IPS DF 4.7 (cell line): Measurements from ENCODE around the gene SLC22A15.
A peak's percentile ranks its signal among the peaks of the same experiment; 100 is the strongest.
"Not testable (repeated sequence)": the region's sequence is repeated elsewhere in the genome, so short reads cannot be mapped to it uniquely, and the experiment has no call there.

Experiments
- DNase-seq: peaks from one replicate; pipeline ENCODE4 v3.0.0-alpha.2; 2013; ENCODE audit warnings: low spot score; ENCODE audit errors: extremely low read depth

SLC22A15 gene

GRCh38 chr1:116031302-116031835 is 55.1 kb downstream of the SLC22A15 start:
- DNase-seq = no peak

- DNase-seq = no peak
Observed at GRCh38 chr1:116033322-116033721, 57.0 kb downstream of the SLC22A15 start.

- peak; percentile 7 for DNase-seq
Observed at GRCh38 chr1:116036255-116036654, 59.9 kb downstream of the SLC22A15 start.

- DNase-seq = no peak
Observed at GRCh38 chr1:116038679-116039078, 62.4 kb downstream of the SLC22A15 start.

- DNase-seq = no peak
Observed at GRCh38 chr1:116044071-116044470, 67.8 kb downstream of the SLC22A15 start.

GRCh38 chr1:116046933-116047332 is 70.6 kb downstream of the SLC22A15 start:
- DNase-seq = not testable (repeated sequence)

GRCh38 chr1:116051896-116052295 is 75.6 kb downstream of the SLC22A15 start:
- DNase-seq = not testable (repeated sequence)

GRCh38 chr1:116062201-116062600 is 85.9 kb downstream of the SLC22A15 start:
- no peak for DNase-seq

GRCh38 chr1:116064616-116065015 is 88.3 kb downstream of the SLC22A15 start:
- DNase-seq = no peak

GRCh38 chr1:116066868-116067565 is 90.7 kb downstream of the SLC22A15 start:
- DNase-seq = no peak

GRCh38 chr1:116067566-116067890 is 91.2 kb downstream of the SLC22A15 start:
- DNase-seq = no peak

- no peak for DNase-seq
Observed at GRCh38 chr1:116075575-116075974, 99.3 kb downstream of the SLC22A15 start.

- DNase-seq = no peak
Observed at GRCh38 chr1:116075990-116076389, 99.7 kb downstream of the SLC22A15 start.

- no peak for DNase-seq
Observed at GRCh38 chr1:116076831-116077230, 100.5 kb downstream of the SLC22A15 start.

- peak; percentile 11 for DNase-seq
Observed at GRCh38 chr1:116078699-116079223, 102.4 kb downstream of the SLC22A15 start.

- no peak for DNase-seq
Observed at GRCh38 chr1:116087628-116088027, 111.3 kb downstream of the SLC22A15 start.

- DNase-seq = no peak
Observed at GRCh38 chr1:116089870-116090269, 113.6 kb downstream of the SLC22A15 start.

- no peak for DNase-seq
Observed at GRCh38 chr1:116091083-116091482, 114.8 kb downstream of the SLC22A15 start.

GRCh38 chr1:116092752-116093489 is 116.6 kb downstream of the SLC22A15 start:
- no peak for DNase-seq

GRCh38 chr1:116095027-116095426 is 118.7 kb downstream of the SLC22A15 start:
- DNase-seq = no peak

- no peak for DNase-seq
Observed at GRCh38 chr1:116096013-116096618, 119.8 kb downstream of the SLC22A15 start.

- no peak for DNase-seq
Observed at GRCh38 chr1:116097626-116098025, 121.3 kb downstream of the SLC22A15 start.
